ENCODE data around the gene MAZ.

GRCh38 chr16:29784157-29784556 lies 22.2 kb upstream of the MAZ start:
- TF ChIP-seq POLR2A (IDR thresholded peaks at IDR 0.05; ENCODE audit: borderline replicate concordance, extremely low read depth, insufficient read depth, insufficient read length) (no peak), ZNF274 (IDR thresholded peaks at IDR 0.05; ENCODE audit: low read depth, low read length) (no peak), MAX (IDR thresholded peaks at IDR 0.05) (no peak), CEBPB (IDR thresholded peaks at IDR 0.05; ENCODE audit: low read depth) (no peak), POLR2AphosphoS5 (IDR thresholded peaks at IDR 0.05; ENCODE audit: low read depth, low read length) (no peak), REST (IDR thresholded peaks at IDR 0.05; ENCODE audit: low read depth) (no peak), SP1 (IDR thresholded peaks at IDR 0.05; ENCODE audit: low read depth) (no peak), EZH2 (IDR thresholded peaks at IDR 0.05) (no peak), JUND (IDR thresholded peaks at IDR 0.05) (no peak)
- TF ChIP-seq, protein P1, sequence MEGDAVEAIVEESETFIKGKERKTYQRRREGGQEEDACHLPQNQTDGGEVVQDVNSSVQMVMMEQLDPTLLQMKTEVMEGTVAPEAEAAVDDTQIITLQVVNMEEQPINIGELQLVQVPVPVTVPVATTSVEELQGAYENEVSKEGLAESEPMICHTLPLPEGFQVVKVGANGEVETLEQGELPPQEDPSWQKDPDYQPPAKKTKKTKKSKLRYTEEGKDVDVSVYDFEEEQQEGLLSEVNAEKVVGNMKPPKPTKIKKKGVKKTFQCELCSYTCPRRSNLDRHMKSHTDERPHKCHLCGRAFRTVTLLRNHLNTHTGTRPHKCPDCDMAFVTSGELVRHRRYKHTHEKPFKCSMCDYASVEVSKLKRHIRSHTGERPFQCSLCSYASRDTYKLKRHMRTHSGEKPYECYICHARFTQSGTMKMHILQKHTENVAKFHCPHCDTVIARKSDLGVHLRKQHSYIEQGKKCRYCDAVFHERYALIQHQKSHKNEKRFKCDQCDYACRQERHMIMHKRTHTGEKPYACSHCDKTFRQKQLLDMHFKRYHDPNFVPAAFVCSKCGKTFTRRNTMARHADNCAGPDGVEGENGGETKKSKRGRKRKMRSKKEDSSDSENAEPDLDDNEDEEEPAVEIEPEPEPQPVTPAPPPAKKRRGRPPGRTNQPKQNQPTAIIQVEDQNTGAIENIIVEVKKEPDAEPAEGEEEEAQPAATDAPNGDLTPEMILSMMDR (IDR thresholded peaks at IDR 0.05 in 2 of 3, conservative IDR thresholded peaks at IDR 0.05 in 1 of 3; ENCODE audit: borderline replicate concordance in 1 of 3, insufficient read depth in 1 of 3, low read depth in 2 of 3, low read length in 2 of 3) = no peak
